SU-DHL-6 (cell line): ENCODE data around the gene KCND3.

Experiments
- EZH2phosphoT487 ChIP-seq: fragments of 200-600 bp; sonication (generic), shearing (Covaris generic); conservative IDR thresholded peaks from 2 replicates; pipeline ENCODE4 v1.6.1; 2018; ENCODE audit warnings: mild to moderate bottlenecking, antibody characterized with exemption, low read length, moderate library complexity, mixed read lengths
- TF ChIP-seq, protein P1 (sequence below): fragments of 200-600 bp; sonication (generic); IDR thresholded peaks from one replicate; pipeline ENCODE4 v1.5.1; 2017; ENCODE audit warnings: antibody characterized with exemption, mild to moderate bottlenecking, low read length, moderate library complexity; ENCODE audit not compliant: insufficient read depth, poor library complexity, severe bottlenecking

DNA sequence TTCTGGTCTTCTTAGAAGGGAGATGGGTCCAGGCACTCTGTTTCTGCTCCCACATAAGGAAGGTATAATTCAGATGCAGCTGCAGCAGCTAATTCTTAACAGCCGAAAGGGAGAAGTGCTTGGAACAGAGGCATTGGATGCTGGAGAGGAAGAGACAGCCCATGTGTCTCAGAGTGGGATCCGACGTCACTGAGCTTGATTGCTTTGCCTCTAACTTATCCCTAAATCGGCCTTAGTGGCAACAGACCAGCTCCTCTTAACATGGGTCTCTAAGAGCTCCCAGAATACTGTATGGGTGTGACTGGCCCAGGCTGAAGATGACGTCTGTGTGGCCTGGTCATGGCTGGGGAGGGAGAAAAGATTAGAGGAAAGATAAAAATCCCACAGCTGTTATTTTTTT lies 40.7 kb upstream of the KCND3 start:
- TF ChIP-seq, protein P1, sequence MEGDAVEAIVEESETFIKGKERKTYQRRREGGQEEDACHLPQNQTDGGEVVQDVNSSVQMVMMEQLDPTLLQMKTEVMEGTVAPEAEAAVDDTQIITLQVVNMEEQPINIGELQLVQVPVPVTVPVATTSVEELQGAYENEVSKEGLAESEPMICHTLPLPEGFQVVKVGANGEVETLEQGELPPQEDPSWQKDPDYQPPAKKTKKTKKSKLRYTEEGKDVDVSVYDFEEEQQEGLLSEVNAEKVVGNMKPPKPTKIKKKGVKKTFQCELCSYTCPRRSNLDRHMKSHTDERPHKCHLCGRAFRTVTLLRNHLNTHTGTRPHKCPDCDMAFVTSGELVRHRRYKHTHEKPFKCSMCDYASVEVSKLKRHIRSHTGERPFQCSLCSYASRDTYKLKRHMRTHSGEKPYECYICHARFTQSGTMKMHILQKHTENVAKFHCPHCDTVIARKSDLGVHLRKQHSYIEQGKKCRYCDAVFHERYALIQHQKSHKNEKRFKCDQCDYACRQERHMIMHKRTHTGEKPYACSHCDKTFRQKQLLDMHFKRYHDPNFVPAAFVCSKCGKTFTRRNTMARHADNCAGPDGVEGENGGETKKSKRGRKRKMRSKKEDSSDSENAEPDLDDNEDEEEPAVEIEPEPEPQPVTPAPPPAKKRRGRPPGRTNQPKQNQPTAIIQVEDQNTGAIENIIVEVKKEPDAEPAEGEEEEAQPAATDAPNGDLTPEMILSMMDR: no peak
- TF ChIP-seq EZH2phosphoT487: no peak
